HEK293T (cell line): ENCODE data around the gene EFHC1.
"Not testable (repeated sequence)": the region's sequence is repeated elsewhere in the genome, so short reads cannot be mapped to it uniquely, and the experiment has no call there.

Experiments
- ELF4 ChIP-seq: fragments of 450-650 bp; IDR thresholded peaks from 2 replicates; pipeline ENCODE4 v1.6.1; 2017; ENCODE audit warnings: antibody characterized with exemption
- FOXA1 ChIP-seq: fragments of 450-650 bp; IDR thresholded peaks from 2 replicates; pipeline ENCODE4 v1.6.1; 2016; ENCODE audit warnings: mild to moderate bottlenecking
- L3MBTL2 ChIP-seq: fragments of 450-650 bp; conservative IDR thresholded peaks from 2 replicates; pipeline ENCODE4 v1.6.1; 2016; ENCODE audit warnings: mild to moderate bottlenecking

- TF ChIP-seq L3MBTL2, ELF4, FOXA1: not testable (repeated sequence)
Measured at GRCh38 chr6:52461194-52461593, 41.1 kb downstream of the EFHC1 start.
